ENCODE data around the gene YPEL3.
"Not testable (repeated sequence)": the region's sequence is repeated elsewhere in the genome, so short reads cannot be mapped to it uniquely, and the experiment has no call there.

YPEL3 gene

GRCh38 chr16:30116291-30117207 lies 20.5 kb upstream of the YPEL3 start:
- no peak for DNase-seq

- DNase-seq, result peak; percentile 50
Observed at GRCh38 chr16:30115238-30115637, 19.2 kb upstream of the YPEL3 start.

GRCh38 chr16:30114833-30115232 lies 18.8 kb upstream of the YPEL3 start:
- DNase-seq, result not testable (repeated sequence)

- no peak for DNase-seq
Observed at GRCh38 chr16:30114411-30114810, 18.4 kb upstream of the YPEL3 start.

- no peak for DNase-seq
Observed at GRCh38 chr16:30113711-30114333, 17.8 kb upstream of the YPEL3 start.

GRCh38 chr16:30113031-30113710 lies 17.2 kb upstream of the YPEL3 start, which contains the start of gene GDPD3:
Gene GDPD3, minus strand, starts transcription at chr16:30113537. Its CDS starts 59 bp downstream, at chr16:30113478.
- DNase-seq, result no peak

GRCh38 chr16:30112197-30113030 lies 16.4 kb upstream of the YPEL3 start:
- peak; percentile 38 for DNase-seq

GRCh38 chr16:30110661-30111060 lies 14.6 kb upstream of the YPEL3 start:
- no peak for DNase-seq

- no peak for DNase-seq
Observed at GRCh38 chr16:30108059-30108850, 12.2 kb upstream of the YPEL3 start.

- DNase-seq, result no peak
Observed at GRCh38 chr16:30104492-30104891, 8.5 kb upstream of the YPEL3 start.

GRCh38 chr16:30104090-30104489 lies 8.1 kb upstream of the YPEL3 start:
- no peak for DNase-seq

GRCh38 chr16:30096862-30097563 lies 1.0 kb upstream of the YPEL3 start:
- DNase-seq, result no peak

- no peak for DNase-seq
Observed at GRCh38 chr16:30095166-30096078, 591 bp downstream of the YPEL3 start.

GRCh38 chr16:30094541-30095165 lies 1.4 kb downstream of the YPEL3 start:
- no peak for DNase-seq

GRCh38 chr16:30092373-30093010 lies 3.5 kb downstream of the YPEL3 start:
- peak; percentile 72 for DNase-seq

GRCh38 chr16:30091474-30092372 lies 4.3 kb downstream of the YPEL3 start, which contains the start of gene TBX6:
Gene TBX6, minus strand, starts transcription at chr16:30091924. Its CDS starts 731 bp downstream, at chr16:30091193.
- DNase-seq, result peak; percentile 91

GRCh38 chr16:30090610-30091331 lies 5.2 kb downstream of the YPEL3 start:
- DNase-seq, result no peak
